Measurements from ENCODE around the gene SLC26A9.
A peak's percentile ranks its signal among the peaks of the same experiment; 100 is the strongest.
"Not testable (repeated sequence)": the region's sequence is repeated elsewhere in the genome, so short reads cannot be mapped to it uniquely, and the experiment has no call there.

The SLC26A9 gene

GRCh38 chr1:205926213-205926612 is 17.0 kb downstream of the SLC26A9 start:
- DNase-seq (ENCODE audit: low read depth in 2 of 2): no peak

- DNase-seq (ENCODE audit: low read depth in 2 of 2): no peak
These were observed 17.5 kb downstream of the SLC26A9 start for GRCh38 chr1:205925736-205926135.

- no peak for DNase-seq (ENCODE audit: low read depth in 2 of 2)
These were observed 18.8 kb downstream of the SLC26A9 start for GRCh38 chr1:205924460-205924790.

DNA sequence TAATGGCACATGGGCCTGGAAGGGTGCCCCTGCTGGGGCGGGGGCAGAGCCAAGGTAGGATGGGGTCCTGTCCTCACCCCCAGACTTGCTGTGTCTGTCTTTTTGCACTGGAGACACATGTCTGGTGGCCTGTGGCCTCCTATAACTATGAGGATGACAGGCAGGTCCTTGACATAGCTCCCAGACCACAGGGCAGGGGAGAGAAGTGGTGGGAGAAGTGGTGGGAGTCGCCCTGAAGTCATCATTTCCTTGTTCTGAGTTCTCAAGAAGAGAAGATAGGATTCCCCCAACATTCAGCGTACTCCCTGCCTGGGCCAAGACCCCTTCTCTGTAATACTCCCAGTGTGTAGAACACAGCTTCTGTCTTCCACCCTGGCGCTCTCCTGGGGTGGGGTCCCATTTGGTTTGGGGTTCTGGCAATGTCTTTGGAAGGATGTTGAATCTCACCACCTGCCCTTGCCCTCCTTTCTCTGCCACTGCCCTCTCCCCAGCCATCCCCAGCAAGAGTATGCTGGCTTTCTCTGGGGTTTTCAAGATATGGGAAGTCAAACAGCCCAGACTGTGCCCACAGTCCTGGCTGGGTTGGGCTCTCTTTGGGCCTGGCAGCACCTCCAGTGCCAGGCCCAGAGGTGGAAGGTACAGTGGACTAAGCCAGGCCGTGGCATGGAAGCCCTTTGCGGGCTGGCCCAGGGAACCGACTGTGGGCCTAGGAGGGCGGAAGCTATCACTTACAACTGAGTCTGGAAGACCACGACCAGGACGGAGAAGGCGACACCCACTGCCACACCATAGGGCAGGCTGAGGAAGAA is 19.4 kb downstream of the SLC26A9 start:
- no peak for DNase-seq (ENCODE audit: low read depth in 2 of 2)

GRCh38 chr1:205922806-205923205 is 20.4 kb downstream of the SLC26A9 start:
- DNase-seq (ENCODE audit: low read depth in 2 of 2): no peak

DNA sequence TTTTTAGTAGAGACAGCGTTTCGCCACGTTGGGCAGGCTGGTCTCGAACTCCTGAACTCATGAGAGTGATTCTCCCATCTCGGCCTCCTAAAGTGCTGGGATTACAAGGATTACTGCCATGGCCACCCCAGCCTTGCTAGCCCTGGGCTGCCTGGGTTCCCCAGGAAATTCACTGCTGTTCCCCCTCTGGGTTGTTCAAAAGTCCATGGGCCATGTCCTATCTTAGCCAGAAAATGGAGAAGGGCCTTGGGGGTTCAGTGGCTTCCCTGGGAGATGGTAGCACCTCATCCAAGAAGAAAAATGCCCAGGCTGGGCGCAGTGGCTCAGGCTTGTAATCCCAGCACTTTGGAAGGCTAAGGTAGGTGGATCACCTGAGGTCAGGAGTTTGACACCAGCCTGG is 20.9 kb downstream of the SLC26A9 start:
- DNase-seq (ENCODE audit: low read depth in 2 of 2): no peak

- DNase-seq (ENCODE audit: low read depth in 2 of 2): no peak
These were observed 21.7 kb downstream of the SLC26A9 start for GRCh38 chr1:205921570-205921909.

DNA sequence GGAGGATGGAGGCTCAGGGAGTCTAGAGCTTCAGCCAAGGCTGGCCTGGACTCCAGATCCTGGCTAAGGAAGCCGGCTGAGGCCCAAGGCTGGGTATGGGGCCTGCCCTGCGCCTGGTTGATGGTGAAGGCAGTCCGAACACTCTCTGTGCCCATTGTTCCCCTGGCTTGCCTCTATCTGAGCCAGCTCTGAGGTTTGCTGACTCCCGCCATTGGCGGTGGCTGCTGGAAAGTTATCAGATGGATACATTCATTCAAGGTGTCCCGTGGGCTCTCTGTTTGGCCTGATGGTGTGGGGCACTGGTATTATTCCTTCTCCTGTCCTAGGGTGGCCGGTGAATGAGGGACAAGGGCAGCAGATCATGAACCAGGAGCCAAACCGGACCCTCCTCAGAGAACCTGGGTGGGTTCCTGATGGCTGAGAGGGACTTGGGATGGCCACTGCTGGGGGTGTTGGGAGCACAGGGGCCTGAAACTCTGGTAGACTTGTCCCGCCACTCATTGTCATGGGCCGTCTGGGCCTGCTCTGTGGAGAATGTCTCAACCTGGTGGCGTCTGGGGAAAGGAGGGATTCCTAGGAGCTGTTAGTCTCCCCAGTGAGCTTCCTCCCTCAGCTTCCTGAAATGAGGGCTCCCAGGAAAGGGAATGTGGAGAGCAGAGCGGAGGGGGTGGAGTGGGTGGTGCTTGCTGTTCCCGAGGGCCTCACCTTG is 22.2 kb downstream of the SLC26A9 start:
- no peak for DNase-seq (ENCODE audit: low read depth in 2 of 2)

- no peak for DNase-seq (ENCODE audit: low read depth in 2 of 2)
These were observed 23.1 kb downstream of the SLC26A9 start for GRCh38 chr1:205920159-205920558.

GRCh38 chr1:205918955-205919746 is 24.1 kb downstream of the SLC26A9 start:
- peak; percentile 7 to 35 for DNase-seq (ENCODE audit: low read depth in 2 of 2)

GRCh38 chr1:205917466-205918238 is 25.6 kb downstream of the SLC26A9 start:
- no peak for DNase-seq (ENCODE audit: low read depth in 2 of 2)

GRCh38 chr1:205916541-205916940 is 26.7 kb downstream of the SLC26A9 start:
- DNase-seq (ENCODE audit: low read depth in 2 of 2): no peak

DNA sequence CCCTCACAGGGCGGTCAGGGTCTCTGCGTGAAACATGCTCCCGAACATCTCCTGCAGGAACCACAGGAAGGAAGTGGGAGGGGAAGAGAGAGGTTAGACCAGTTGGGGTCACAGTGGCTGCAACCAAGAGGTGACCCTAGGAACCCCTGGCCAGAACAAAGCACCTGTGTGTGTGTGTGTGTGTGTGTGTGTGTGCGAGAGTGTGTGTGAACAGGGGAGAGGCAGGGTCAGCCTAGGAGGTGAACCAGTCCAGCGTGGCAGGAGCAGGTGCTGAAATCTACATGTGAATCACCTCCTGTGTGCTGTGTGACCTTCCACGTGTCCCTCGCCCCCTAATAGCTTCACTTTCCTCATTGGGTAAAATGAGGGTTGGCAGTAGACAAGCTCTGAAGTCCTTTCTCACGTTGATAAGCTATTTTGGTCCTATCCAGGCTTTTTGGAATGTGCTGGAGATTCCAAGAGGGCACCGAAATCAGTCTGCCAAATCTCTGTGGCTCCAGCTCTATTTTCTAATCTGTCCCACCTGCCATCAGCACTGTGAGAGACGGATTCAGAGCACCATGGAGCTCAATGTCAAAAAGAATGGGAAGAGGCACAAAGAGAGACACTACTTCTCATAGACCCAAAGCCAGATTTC is 27.8 kb downstream of the SLC26A9 start:
- DNase-seq (ENCODE audit: low read depth in 2 of 2): no peak

DNA sequence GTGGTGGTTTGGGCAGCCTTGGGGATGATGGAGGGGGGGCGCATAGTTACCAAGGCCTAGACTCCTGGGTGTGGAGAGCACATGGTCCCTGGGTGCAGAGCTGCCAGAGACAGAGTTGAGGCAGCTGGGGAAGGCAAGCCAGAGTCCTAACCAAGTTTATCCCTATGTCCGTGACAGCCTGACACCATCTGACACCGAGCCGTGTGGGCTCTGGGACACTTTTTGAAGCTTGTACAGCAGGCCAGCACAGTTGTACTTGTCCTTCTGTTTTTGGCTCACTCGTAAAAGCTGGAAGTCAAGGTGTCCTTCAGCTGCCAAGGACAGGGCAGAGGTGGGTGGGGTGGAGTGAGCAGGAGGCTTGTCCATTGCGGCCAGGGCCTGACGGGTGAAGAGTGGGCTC is 28.5 kb downstream of the SLC26A9 start:
- no peak for DNase-seq (ENCODE audit: low read depth in 2 of 2)

GRCh38 chr1:205914155-205914507 is 29.1 kb downstream of the SLC26A9 start:
- DNase-seq (ENCODE audit: low read depth in 2 of 2): no peak

DNA sequence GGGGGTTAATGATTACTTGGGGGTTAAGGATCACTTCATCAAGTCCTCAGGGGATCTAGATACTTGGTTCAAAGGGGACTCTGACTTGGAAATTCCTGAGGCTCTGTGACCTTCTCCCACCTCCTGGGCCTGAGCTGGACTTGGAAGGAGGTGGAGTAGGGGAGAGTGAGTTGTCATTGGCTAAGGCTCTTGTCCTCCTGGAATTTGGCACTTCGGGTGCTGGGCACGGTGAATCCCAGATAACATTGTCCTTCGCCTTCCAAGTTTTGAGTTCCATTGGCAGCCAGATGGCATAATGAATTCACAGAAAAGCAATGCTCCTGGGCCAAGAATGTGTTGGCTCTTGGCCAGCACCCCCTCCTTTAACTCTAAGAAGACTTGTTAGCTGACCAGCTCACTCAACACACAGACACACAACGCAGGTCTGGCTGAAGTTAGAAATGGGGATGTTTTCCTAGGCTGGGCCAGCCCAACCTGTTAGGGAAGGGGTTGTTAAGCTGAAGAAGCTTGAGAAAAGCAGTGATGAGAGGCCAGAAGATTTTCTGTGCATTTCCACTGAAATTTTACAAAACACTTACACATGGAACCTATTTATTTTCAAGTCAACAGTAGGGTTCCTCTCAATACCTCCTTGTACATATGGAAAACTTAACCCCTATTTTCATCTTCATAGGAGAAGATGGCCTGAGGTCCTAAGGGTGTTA is 29.7 kb downstream of the SLC26A9 start:
- DNase-seq (ENCODE audit: low read depth in 2 of 2): no peak

- no peak for DNase-seq (ENCODE audit: low read depth in 2 of 2)
These were observed 35.5 kb downstream of the SLC26A9 start for GRCh38 chr1:205907794-205908193.

DNA sequence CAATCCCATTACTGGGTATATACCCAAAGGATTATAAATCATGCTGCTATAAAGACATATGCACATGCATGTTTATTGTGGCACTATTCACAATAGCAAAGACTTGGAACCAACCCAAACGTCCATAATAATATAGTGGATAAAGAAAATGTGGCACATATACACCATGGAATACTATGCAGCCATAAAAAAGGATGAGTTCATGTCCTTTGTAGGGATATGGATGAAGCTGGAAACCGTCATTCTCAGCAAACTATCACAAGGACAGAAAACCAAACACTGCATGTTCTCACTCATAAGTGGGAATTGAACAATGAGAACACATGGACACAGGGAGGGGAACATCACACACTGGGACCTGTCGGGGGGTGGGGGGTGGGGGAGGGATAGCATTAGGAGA is 38.2 kb downstream of the SLC26A9 start:
- DNase-seq (ENCODE audit: low read depth in 2 of 2): not testable (repeated sequence)

GRCh38 chr1:205896351-205896750 is 46.9 kb downstream of the SLC26A9 start:
- no peak for DNase-seq (ENCODE audit: low read depth in 2 of 2)

GRCh38 chr1:205894119-205894518 is 49.1 kb downstream of the SLC26A9 start:
- DNase-seq (ENCODE audit: low read depth in 2 of 2): not testable (repeated sequence)

- not testable (repeated sequence) for DNase-seq (ENCODE audit: low read depth in 2 of 2)
These were observed 51.1 kb downstream of the SLC26A9 start for GRCh38 chr1:205892175-205892574.

All from stimulated activated CD8-positive, alpha-beta memory T cell treated with anti-CD3 and anti-CD28 coated beads, Interleukin-15, amount 100 ng/mL, for 4 hours (primary cell).